HEK293T (cell line): Measurements from ENCODE around the gene SERBP1.

Experiments used
- CTCF ChIA-PET: fragments of 350-600 bp; formaldehyde crosslinking; extraction: SDS; loops from one replicate; lab custom pipeline; 2021; ENCODE audit warnings: antibody characterized with exemption, inconsistent platforms; lab: Yijun Ruan, JAX
- POLR2A ChIA-PET: fragments of 350-600 bp; formaldehyde crosslinking; extraction: SDS; loops from one replicate; lab custom pipeline; 2020; ENCODE audit warnings: antibody characterized with exemption, inconsistent platforms; lab: Yijun Ruan, JAX
- DNase-seq: peaks from one replicate; pipeline ENCODE4 v3.0.0; 2012; ENCODE audit warnings: mixed read lengths; ENCODE audit errors: extremely low spot score
- ARNT ChIP-seq: fragments of 450-650 bp; IDR thresholded peaks from 2 replicates; pipeline ENCODE4 v1.6.1; 2017; ENCODE audit warnings: mild to moderate bottlenecking
- BHLHE40 ChIP-seq: fragments of 450-650 bp; IDR thresholded peaks from 2 replicates; pipeline ENCODE4 v1.6.1; 2016; ENCODE audit warnings: mild to moderate bottlenecking, moderate library complexity, borderline replicate concordance
- CTBP1 ChIP-seq: fragments of 450-650 bp; IDR thresholded peaks from 2 replicates; pipeline ENCODE4 v1.6.1; 2016; ENCODE audit warnings: borderline replicate concordance
- ELF4 ChIP-seq: fragments of 450-650 bp; IDR thresholded peaks from 2 replicates; pipeline ENCODE4 v1.6.1; 2017; ENCODE audit warnings: antibody characterized with exemption
- FOXA1 ChIP-seq: fragments of 450-650 bp; IDR thresholded peaks from 2 replicates; pipeline ENCODE4 v1.6.1; 2016; ENCODE audit warnings: mild to moderate bottlenecking
- FOXK2 ChIP-seq: fragments of 450-650 bp; IDR thresholded peaks from 2 replicates; pipeline ENCODE4 v1.6.1; 2016; ENCODE audit warnings: mild to moderate bottlenecking
- FOXM1 ChIP-seq: fragments of 450-650 bp; IDR thresholded peaks from 2 replicates; pipeline ENCODE4 v1.6.1; 2017; ENCODE audit warnings: mild to moderate bottlenecking, borderline replicate concordance
- HDGF ChIP-seq: fragments of 450-650 bp; IDR thresholded peaks from 2 replicates; pipeline ENCODE4 v1.6.1; 2017; ENCODE audit warnings: antibody characterized with exemption, borderline replicate concordance
- L3MBTL2 ChIP-seq: fragments of 450-650 bp; conservative IDR thresholded peaks from 2 replicates; pipeline ENCODE4 v1.6.1; 2016; ENCODE audit warnings: mild to moderate bottlenecking
- LEF1 ChIP-seq: fragments of 450-650 bp; IDR thresholded peaks from 2 replicates; pipeline ENCODE4 v1.6.1; 2017; ENCODE audit warnings: mild to moderate bottlenecking, borderline replicate concordance
- NFRKB ChIP-seq: fragments of 450-650 bp; IDR thresholded peaks from 2 replicates; pipeline ENCODE4 v1.6.1; 2016; ENCODE audit warnings: mild to moderate bottlenecking, moderate library complexity
- SP1 ChIP-seq: fragments of 450-650 bp; IDR thresholded peaks from 2 replicates; pipeline ENCODE4 v1.6.1; 2017
- SUZ12 ChIP-seq: fragments of 450-650 bp; IDR thresholded peaks from 2 replicates; pipeline ENCODE4 v1.6.1; 2016; ENCODE audit warnings: mild to moderate bottlenecking
- TARDBP ChIP-seq: fragments of 450-650 bp; IDR thresholded peaks from 2 replicates; pipeline ENCODE4 v1.6.1; 2016
- ZNF384 ChIP-seq: fragments of 450-650 bp; IDR thresholded peaks from 2 replicates; pipeline ENCODE4 v1.6.1; 2016
- TF ChIP-seq, protein P1 (sequence below): fragments of 450-650 bp; IDR thresholded peaks from 2 replicates; pipeline ENCODE4 v1.6.1; 2016

The SERBP1 gene

DNA sequence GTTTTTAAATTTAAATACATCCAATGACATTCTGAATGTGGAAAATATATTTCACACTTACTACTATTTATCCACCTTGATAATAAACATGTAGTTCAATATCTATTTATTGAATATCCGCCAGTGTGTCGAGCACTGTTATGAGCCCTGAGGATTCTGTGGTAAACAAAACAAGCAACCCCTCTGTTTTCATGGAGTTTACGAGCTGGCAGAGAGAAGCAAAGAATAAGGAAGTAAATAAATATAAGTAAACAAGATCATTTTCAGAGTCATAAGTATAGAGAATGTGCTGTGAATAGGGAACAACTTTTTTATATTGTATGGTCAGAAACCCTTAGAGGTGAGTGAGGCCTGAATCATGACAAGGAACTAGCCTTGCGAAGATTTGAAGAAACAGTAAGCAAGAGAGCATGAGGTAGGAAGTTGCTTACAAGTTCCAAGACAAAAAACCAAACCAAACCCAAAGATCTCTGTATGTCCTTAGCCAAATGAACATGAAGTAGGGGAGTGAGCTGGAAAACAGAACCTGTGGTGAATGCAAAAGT, 6.4 kb upstream of the SERBP1 start:
- ChIA-PET CTCF (interaction anchor here (0.6 kb wide), 1 partner anchor 300 kb away, joined by 3 read pairs; no protein-coding TSS in a partner anchor), POLR2A (no interaction called here)
- TF ChIP-seq HDGF (no peak), FOXK2 (no peak), SUZ12 (no peak), CTBP1 (no peak), FOXA1 (no peak)
- TF ChIP-seq, protein P1, sequence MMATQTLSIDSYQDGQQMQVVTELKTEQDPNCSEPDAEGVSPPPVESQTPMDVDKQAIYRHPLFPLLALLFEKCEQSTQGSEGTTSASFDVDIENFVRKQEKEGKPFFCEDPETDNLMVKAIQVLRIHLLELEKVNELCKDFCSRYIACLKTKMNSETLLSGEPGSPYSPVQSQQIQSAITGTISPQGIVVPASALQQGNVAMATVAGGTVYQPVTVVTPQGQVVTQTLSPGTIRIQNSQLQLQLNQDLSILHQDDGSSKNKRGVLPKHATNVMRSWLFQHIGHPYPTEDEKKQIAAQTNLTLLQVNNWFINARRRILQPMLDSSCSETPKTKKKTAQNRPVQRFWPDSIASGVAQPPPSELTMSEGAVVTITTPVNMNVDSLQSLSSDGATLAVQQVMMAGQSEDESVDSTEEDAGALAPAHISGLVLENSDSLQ: no peak
- DNase-seq: no peak

DNA sequence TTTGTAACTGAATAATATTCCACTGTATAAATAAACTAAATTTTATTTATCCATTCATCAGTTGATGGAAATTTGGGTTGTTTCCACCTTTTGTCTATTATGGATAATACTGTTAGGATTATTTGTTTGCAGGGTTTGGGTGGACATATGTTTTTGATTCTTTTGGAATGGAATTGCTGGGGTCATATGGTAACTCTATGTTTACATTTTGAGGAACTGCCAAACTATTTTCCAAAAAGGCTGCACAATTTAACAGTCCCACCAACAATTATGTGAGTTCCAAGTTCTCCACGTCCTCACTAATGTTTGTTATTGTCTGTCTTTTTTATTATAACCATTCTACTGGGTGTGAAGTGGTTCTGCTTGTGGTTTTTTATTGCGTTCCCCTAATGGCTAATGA, 4.3 kb upstream of the SERBP1 start:
- no peak for DNase-seq
- ChIA-PET POLR2A (no interaction called here), CTCF (interaction anchor here (0.6 kb wide), 1 partner anchor 886 kb away, joined by 3 read pairs; no protein-coding TSS in a partner anchor)
- TF ChIP-seq ZNF384 (no peak), ARNT (no peak), FOXK2 (no peak), L3MBTL2 (no peak), FOXA1 (no peak), TARDBP (no peak), SP1 (no peak), FOXM1 (no peak), ELF4 (no peak), BHLHE40 (no peak), LEF1 (no peak), HDGF (no peak), SUZ12 (no peak), NFRKB (no peak), CTBP1 (no peak)
- TF ChIP-seq, protein P1: no peak

DNA sequence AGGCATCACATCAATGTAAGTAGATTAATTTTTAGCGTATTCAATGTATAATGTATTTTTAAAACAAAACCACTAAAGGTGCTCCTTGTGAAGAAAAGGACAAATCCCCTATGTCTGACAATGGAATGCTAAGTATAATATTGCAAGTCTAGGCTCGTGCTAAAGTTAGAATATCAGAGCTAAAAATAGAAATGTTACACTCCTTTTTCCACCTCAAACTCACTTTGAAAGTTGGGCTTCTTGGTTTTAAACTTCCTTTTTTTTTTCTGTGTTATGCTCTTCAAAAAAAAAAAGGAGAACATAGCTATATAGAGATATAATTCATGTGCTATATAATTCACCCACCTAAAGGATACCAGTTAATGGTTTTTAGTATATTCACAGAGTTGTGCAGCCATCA, 3.6 kb upstream of the SERBP1 start:
- ChIA-PET POLR2A (no interaction called here), CTCF (interaction anchor here (0.6 kb wide), 1 partner anchor 886 kb away, joined by 3 read pairs; no protein-coding TSS in a partner anchor)
- no peak for TF ChIP-seq TARDBP
- TF ChIP-seq ZNF384: no peak
- TF ChIP-seq FOXM1: no peak
- no peak for TF ChIP-seq ARNT
- no peak for DNase-seq

DNA sequence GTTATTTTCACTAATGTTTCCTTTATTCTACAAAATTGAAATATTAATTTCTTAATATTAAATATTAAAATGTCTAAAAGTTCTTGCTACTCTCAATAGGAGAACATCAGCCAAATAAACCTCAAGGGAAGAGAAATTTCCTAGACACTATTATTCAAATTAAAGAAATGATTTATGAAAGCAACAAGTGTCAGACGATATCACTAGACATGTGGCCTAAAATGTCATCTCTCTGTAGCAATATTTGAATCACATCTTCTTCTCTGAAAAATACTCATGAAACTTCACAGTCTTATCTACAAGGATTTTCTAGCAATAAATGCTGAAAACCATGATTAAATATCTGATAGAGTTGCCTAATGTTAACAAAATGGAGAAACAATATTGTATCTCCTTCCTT, 2.5 kb upstream of the SERBP1 start:
- POLR2A ChIA-PET: interaction anchor here (0.9 to 3.9 kb wide), 5 partner anchors 8 to 799 kb away, joined by 3 to 36 read pairs (median 4); partner anchors contain the start of gene GADD45A
- CTCF ChIA-PET: interaction anchor here (0.6 to 2.2 kb wide), 4 partner anchors 9 to 67 kb away, joined by 4 to 8 read pairs (median 5); no protein-coding TSS in a partner anchor
- no peak for DNase-seq
- TF ChIP-seq ZNF384: no peak
- no peak for TF ChIP-seq LEF1
- TF ChIP-seq, protein P1: peak; percentile 76
- no peak for TF ChIP-seq ARNT

DNA sequence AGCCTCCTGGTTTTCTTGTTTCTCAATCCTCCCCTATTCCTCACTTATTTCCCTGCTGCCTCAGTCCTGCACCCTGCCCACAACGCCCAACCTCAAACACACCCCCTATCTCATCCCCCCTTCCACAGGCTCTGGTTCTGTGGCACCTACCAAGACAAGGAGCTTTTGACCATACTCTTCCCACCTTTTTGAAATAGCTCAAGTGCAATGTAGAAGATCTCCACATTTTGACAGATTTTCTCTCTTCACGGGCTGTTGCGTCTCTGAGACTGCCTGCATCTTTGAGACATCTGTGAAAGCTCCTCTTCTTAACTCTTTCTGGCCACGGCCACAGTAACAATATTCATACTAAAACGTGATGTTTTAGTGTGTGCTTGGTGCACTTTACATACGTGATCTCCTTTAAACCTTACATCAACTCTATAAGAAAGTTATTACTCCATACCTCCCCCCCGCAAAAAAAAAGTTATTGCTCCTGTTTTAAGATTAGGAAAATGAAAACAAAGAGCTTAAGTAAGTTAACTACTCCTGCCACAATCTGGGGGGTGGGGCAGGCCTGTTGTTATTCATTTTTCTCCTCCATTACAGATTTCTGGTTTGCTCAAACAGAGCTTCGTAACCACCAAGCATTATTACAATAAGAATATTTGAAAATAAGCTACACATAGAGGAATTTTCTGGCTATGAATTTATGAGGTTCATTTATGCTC, 1.8 kb upstream of the SERBP1 start:
- CTCF ChIA-PET: interaction anchor here (0.6 to 2.2 kb wide), 5 partner anchors 9 to 68 kb away, joined by 3 to 8 read pairs (median 4); no protein-coding TSS in a partner anchor
- TF ChIP-seq HDGF (no peak), L3MBTL2 (peak; percentile 52), SP1 (no peak)
- DNase-seq: peak; percentile 39
- POLR2A ChIA-PET: interaction anchor here (0.8 to 3.9 kb wide), 11 partner anchors 9 to 800 kb away, joined by 3 to 36 read pairs (median 4); partner anchors contain the start of gene GADD45A

DNA sequence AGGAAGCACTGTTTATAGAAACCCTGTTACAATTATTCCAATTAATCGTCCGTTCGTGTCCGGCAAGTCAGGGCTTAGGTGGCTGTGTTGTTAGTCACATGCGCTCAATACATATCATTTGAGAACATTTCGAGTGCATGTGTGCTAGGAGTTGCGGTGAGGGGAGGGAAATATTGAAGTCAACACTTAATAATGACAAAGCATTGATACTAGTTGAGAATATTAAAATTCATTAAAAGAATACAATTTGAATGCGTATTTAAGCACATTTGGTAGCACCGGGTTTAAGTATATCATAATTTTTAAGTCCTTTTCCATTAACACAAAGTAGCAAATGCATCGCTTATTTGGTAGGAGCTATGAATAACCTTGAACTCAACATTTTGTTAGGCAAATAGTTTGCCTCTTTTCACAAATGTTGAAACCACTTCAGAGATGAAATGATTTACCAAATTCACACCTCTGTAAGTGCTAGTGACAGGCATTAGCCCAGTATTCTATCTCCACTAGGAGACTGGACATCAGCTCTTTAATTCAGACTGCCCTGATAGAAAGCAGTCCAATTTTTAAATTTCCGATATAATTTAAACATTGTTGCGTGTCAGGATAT, 1.1 kb upstream of the SERBP1 start:
- CTCF ChIA-PET: interaction anchor here (1.0 to 2.2 kb wide), 3 partner anchors 10 to 69 kb away, joined by 3 to 8 read pairs (median 4); no protein-coding TSS in a partner anchor
- POLR2A ChIA-PET: interaction anchor here (0.8 to 3.9 kb wide), 11 partner anchors 10 to 506 kb away, joined by 3 to 36 read pairs (median 4); no protein-coding TSS in a partner anchor
- TF ChIP-seq HDGF: no peak
- peak; percentile 76 for TF ChIP-seq L3MBTL2
- DNase-seq: no peak
